ENCODE results near the gene AK8.

DNA sequence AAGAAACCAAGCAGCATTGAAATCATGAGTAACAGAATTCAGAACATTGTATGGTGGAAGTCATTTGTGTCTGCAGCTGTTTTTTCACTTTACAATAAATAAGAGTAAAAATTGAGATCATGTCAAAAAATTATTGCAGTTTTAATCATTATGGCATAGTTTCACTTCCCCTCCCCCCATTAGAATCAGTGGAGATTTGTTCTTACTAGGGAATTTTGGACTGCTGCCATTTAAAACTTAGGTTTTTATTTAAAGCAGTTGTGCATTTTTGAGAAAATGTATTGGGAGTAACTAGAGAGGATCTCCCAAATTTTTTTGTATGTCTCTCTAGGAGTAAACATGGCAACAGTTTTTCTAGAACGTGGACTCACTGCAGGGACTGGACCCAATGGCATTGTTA lies 187.4 kb downstream of the AK8 start:
- TF ChIP-seq, protein P1, sequence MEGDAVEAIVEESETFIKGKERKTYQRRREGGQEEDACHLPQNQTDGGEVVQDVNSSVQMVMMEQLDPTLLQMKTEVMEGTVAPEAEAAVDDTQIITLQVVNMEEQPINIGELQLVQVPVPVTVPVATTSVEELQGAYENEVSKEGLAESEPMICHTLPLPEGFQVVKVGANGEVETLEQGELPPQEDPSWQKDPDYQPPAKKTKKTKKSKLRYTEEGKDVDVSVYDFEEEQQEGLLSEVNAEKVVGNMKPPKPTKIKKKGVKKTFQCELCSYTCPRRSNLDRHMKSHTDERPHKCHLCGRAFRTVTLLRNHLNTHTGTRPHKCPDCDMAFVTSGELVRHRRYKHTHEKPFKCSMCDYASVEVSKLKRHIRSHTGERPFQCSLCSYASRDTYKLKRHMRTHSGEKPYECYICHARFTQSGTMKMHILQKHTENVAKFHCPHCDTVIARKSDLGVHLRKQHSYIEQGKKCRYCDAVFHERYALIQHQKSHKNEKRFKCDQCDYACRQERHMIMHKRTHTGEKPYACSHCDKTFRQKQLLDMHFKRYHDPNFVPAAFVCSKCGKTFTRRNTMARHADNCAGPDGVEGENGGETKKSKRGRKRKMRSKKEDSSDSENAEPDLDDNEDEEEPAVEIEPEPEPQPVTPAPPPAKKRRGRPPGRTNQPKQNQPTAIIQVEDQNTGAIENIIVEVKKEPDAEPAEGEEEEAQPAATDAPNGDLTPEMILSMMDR (IDR thresholded peaks at IDR 0.05; ENCODE audit: low read depth, low read length) = no peak
- no peak for TF ChIP-seq EZH2phosphoT487 (IDR thresholded peaks at IDR 0.05; ENCODE audit: low read depth)

Data from OCI-LY3 (cell line).